Subcutaneous adipose tissue (tissue), 4 donors: ENCODE measurements around the gene KCNC4. TPM values are rescaled to one million over a fixed set of nuclear protein-coding genes. Genes with fewer than 3 reads are reported as not detected.

Source experiments
- CTCF ChIP-seq: fragments of 450-650 bp; IDR thresholded peaks from one replicate; pipeline ENCODE4 v1.5.1; 2016; ENCODE audit warnings: low read depth, mild to moderate bottlenecking, control low read depth, antibody characterized with exemption, moderate library complexity
- total RNA-seq, 4 donors: library from RNA; depleted of rRNA; stranded (reverse); fragments of >200 nt; gene quantifications; one replicate each; pipeline ENCODE4 v1.1.0, GENCODE V29; 2016

The KCNC4 gene
- total RNA-seq, 4 donors from 2014 or later, result 1.3 to 6.6 (median 1.9) TPM

DNA sequence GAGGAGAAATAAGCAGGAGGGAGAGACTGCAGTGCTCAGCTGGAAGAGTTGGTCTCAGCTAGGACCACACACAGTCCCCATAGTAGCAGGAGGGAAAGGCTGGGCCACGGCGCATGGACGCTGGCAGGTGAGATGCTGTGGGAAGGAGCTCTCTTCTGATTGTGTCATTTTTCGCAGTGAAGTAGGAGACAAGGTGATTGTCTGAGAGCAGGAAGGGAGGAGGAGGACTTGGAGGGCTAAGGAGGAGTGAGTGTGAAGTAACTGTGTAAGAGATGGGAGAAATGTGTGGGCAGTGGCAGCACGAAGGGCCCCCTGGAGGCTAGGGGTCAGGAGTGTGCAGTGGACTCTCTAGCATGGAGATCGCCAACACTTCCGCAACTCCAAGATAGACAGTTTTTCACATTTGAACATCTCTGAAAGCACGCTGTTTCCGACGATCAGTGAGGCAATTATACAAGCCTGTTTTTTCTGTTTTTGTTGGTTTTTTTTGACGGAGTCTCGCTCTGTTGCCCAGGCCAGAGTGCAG lies 26.4 kb upstream of the KCNC4 start:
- TF ChIP-seq CTCF, result no peak

GRCh38 chr1:110184446-110184845 lies 25.7 kb upstream of the KCNC4 start:
- no peak for TF ChIP-seq CTCF

DNA sequence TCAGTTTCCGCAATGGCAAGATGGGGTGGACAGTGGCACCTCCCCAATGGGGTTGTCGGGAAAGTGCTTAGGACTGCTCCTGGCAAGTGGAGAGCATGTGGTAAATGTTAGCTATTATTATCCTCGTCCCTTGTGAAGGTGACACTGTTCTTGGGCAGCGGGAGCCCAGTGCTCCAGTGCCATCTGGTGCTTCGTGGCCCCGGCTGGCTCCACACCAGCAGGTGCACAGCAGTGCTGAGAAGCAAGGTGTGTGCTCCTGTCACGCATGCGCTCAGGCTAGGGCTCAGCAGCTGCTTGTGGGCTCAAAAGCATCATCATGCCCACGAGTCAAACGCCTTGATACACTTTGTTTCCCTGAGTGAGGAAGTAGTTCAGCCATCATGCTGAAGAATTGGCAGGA lies 24.9 kb upstream of the KCNC4 start:
- TF ChIP-seq CTCF, result no peak

GRCh38 chr1:110186558-110186957 lies 23.6 kb upstream of the KCNC4 start:
- no peak for TF ChIP-seq CTCF

DNA sequence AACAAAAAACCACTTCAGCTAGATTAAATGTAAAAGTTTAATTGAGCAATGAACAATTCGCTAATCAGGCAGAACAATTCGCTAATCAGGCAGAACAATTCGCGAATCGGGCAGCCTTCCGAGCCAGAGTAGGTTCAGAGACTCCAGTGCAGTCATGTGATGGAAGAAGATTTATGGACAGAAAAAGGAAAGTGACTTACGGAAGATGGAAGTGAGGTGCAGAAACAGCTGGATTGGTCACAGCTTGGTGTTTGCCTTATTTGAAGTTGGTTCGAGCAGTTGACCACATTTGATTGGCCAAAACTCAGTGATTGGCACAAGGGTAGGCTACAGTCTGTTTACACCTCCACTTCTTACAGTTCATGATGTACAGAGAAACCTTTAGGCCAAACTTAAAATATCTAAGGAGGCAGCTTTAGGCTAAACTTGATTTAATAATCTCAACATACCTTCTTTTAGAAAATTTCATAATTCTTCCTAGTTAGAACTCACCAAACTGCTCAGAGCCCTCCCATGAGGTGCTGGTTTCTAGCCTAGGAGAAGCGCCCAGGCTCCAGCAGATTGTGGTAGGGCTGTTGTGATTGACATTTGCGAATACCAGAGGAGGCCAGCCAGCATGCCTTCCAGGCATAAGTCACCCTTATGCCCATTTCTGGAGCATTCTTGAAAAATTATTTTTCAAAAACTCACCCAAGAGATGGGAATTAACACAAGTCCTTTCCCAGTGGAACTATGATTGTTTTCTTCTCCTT lies 22.8 kb upstream of the KCNC4 start:
- TF ChIP-seq CTCF, result no peak

GRCh38 chr1:110188035-110188618 lies 22.0 kb upstream of the KCNC4 start:
- TF ChIP-seq CTCF, result no peak

GRCh38 chr1:110189181-110189580 lies 20.9 kb upstream of the KCNC4 start:
- TF ChIP-seq CTCF, result no peak
